Stimulated activated naive CD8-positive, alpha-beta T cell treated with anti-CD3 and anti-CD28 coated beads, Interleukin-15, amount 100 ng/mL, for 72 hours (primary cell): ENCODE results near the gene C9orf85.
"Not testable (repeated sequence)": the region's sequence is repeated elsewhere in the genome, so short reads cannot be mapped to it uniquely, and the experiment has no call there.

Experiments
- ATAC-seq: fragments of 150-1000 bp; cut with Tn5 transposase; 2 replicates; pipeline ENCODE4 v1.10.0; 2021; ENCODE audit warnings: mild to moderate bottlenecking, moderate library complexity
- DNase-seq, 2 donors: peaks; one replicate each; pipeline ENCODE4 v3.0.0; 2021 to 2022
- H3K27ac Mint-ChIP-seq, 2 donors: one replicate each; pipeline ENCODE4 v1.8.0; 2022; ENCODE audit warnings: mild to moderate bottlenecking in 2 of 2, mixed read lengths in 2 of 2, moderate library complexity in 2 of 2
- H3K27me3 Mint-ChIP-seq: one replicate; pipeline ENCODE4 v1.8.0; 2022; ENCODE audit warnings: mixed read lengths
- H3K4me1 Mint-ChIP-seq: one replicate; pipeline ENCODE4 v1.8.0; 2022; ENCODE audit warnings: mild to moderate bottlenecking, mixed read lengths
- H3K4me3 Mint-ChIP-seq, 2 donors: one replicate each; pipeline ENCODE4 v1.8.0; 2022; ENCODE audit warnings: mild to moderate bottlenecking in 2 of 2, mixed read lengths in 2 of 2, moderate library complexity in 1 of 2
- H3K9me3 Mint-ChIP-seq, 2 donors: one replicate each; pipeline ENCODE4 v1.8.0; 2022; ENCODE audit warnings: mixed read lengths in 2 of 2

Gene C9orf85

DNA sequence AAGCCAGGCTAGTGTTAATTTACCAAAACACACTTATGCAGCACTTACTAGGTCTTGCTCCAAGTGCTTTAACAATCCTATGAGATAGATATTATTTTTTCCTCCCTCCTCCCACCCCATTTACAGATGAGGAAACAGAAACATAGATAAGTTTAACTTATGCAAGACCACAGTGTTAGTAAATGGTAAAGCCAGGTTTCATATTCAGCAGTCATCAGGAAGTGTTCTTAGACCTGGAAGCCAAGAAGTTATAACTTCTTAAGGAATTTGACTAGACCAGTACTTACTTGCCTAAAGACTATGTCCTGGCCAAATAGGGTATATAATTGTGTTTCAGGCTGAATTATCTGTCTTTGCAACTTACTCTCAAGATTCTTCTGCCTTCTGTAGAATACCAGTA is 16.3 kb upstream of the C9orf85 start:
- DNase-seq = no peak
- H3K9me3 Mint-ChIP-seq = no peaks in the 10 kb centered on the region
- peak overlapping the region in 1 of 2 donors; percentile 61 for H3K27ac Mint-ChIP-seq
- no peak overlapping the region for H3K4me3 Mint-ChIP-seq
- H3K4me1 Mint-ChIP-seq = peaks cover 62% of the 10 kb centered on the region
- H3K27me3 Mint-ChIP-seq = no peaks in the 10 kb centered on the region
- no peak for ATAC-seq

DNA sequence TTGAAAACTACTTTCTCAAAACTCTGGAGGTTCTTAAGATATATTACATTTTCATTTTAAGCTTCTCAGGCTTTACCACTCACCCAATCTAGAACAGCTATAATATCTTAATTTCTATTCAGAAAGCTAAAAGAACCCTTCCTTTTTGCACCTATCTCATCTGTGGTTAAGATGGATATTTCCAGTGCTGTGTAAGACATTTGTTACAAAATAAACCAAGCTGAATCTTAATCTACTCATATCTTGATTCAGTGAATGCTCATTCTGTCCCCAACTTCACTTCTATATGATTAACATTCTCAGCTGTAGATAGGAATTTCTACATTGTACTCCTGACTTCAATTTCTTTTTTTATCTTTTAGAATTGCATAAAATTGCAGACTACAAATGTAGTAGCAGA is 15.5 kb upstream of the C9orf85 start:
- H3K9me3 Mint-ChIP-seq = no peaks in the 10 kb centered on the region
- H3K27me3 Mint-ChIP-seq = no peaks in the 10 kb centered on the region
- ATAC-seq = peak; percentile 76
- DNase-seq = no peak
- H3K4me3 Mint-ChIP-seq = no peak overlapping the region
- H3K4me1 Mint-ChIP-seq = peaks cover 70% of the 10 kb centered on the region
- H3K27ac Mint-ChIP-seq = no peak overlapping the region

DNA sequence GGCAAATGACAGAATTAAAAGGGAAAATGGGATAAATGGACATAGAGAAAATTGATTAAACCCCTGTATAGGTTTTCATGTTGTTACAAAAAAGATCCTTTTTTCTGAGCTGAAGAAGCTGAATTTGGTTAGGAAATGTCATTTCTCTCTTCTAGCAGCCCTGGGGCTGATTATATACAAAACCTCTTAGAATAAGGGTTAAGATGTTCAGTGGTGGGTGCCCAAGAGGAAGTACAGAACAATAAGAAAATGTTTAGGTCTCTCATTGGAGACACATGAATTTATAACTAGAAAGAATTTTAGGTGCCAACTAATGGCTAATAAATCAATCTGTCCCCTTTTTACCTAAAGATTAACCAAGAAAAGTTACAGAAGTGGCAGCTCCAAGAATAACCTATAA is 14.7 kb upstream of the C9orf85 start:
- Mint-ChIP-seq H3K27me3 (no peaks in the 10 kb centered on the region), H3K4me1 (peaks cover 78% of the 10 kb centered on the region), H3K27ac (peak overlapping the region in 1 of 2 donors; percentile 46), H3K4me3 (peak overlapping the region in 1 of 2 donors; percentile 55), H3K9me3 (no peaks in the 10 kb centered on the region)
- ATAC-seq = no peak
- DNase-seq = no peak

DNA sequence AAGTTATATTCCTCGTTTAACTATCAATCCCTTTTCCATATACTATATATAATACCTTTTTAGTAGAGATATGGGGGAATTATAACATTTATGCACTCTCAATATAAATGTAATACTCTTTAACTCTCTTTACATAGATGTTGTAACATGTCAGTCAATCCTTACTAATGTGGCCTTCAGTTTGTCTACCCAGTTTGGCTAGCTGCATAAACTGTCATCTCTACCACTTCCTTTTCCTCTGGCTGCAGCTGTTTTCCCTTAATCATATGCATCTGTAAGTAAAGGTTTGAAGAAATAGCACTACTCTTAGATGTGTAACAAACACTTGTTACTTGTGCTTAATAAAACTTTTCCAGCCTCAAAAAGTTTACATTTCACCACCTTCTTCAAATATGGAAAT is 13.9 kb upstream of the C9orf85 start:
- Mint-ChIP-seq H3K27ac (no peak overlapping the region), H3K27me3 (no peaks in the 10 kb centered on the region), H3K4me1 (peaks cover 85% of the 10 kb centered on the region), H3K9me3 (no peaks in the 10 kb centered on the region), H3K4me3 (peak overlapping the region; percentile 3 to 64)
- peak; percentile 85 for ATAC-seq
- no peak for DNase-seq

DNA sequence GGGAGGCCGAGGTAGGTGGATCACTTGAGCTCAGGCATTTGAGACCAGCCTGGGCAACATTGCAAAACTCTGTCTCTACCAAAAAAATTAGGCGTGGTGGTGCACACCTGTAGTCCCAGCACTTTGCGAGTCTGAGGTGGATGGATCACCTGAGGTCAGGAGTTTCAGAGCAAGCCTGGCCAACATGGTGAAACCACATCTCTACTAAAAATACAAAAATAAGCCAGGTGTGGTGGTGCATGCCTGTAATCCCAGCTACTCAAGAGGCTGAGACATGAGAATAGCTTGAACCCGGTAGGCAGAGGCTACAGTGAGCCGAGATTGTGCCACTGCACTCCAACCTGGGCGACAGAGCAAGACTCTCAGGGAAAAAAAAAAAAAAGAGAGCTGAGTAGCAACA is 12.7 kb upstream of the C9orf85 start:
- H3K9me3 Mint-ChIP-seq, H3K27ac Mint-ChIP-seq, H3K4me3 Mint-ChIP-seq: not testable (repeated sequence)

DNA sequence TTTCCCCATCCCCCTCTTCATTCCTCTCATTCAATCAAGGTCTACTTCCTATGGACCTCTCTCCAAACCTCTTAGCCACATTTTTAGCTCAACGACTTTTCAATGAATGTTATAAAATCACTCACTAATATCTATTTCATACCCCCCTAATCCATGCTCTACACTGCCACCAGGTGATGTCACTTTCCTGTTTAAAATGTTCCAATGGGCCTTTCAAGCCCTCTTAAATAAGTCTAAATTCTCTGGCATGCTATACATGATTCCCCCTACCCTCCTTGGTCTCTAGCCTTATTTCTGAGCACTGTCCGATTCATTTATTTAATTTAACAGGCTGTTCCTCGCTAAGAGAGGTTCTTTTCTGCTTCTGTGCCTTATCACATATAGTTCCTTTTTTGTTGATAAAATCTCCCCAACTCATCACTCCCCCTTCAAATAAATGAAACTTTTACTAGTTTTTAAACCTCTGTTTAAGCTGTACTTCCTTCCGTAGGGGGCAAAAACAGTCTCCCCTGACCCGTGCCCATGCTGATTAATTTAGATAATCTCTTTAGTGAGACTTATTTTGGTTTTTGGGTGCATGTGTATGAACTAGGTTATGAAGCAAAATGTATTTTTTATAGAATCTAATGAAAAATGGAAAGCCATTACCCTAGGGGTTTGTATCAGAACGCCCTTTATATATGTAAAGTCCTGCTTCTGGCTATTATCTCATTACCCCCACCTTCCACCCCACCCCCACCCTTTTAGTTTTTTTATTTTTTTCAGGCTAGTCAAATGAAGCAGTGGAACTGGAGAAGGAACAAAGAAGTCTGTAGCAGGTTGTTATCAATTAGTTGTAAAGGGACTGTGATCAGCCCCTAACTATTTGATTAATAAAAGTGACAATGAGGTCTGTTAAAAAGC is 9.5 kb upstream of the C9orf85 start:
- DNase-seq (no peak), ATAC-seq (no peak)
- peaks cover 64% of the 10 kb centered on the region for H3K4me1 Mint-ChIP-seq
- H3K9me3 Mint-ChIP-seq = no peaks in the 10 kb centered on the region
- H3K27ac Mint-ChIP-seq = peak overlapping the region in 1 of 2 donors; percentile 24
- H3K27me3 Mint-ChIP-seq = no peaks in the 10 kb centered on the region
- peak overlapping the region in 1 of 2 donors; percentile 14 for H3K4me3 Mint-ChIP-seq

More for the DNA sequence above, 12.7 kb upstream of the C9orf85 start:
- ATAC-seq, H3K27me3 Mint-ChIP-seq, DNase-seq: not testable (repeated sequence)
- peaks cover 82% of the 10 kb centered on the region for H3K4me1 Mint-ChIP-seq

DNA sequence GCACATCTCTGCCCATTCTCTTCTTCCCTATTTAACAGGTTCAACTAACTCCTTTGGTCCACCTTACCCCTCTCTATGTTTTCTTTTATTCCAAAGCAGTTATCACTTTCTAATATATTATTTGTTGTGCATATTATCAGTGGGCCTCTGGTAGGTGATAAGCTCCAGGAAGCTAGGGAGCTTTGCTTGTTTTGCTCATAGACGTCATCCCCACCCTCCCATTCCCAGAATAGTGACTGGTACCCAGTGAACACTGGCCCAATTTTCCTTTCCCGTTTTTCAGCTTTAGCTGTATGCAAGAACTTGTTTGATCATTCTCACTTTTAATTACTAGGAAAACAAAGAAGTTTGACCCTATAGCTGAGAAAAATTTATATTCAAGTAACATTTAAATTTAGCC is 7.4 kb upstream of the C9orf85 start:
- DNase-seq = no peak
- H3K27me3 Mint-ChIP-seq = no peaks in the 10 kb centered on the region
- H3K4me1 Mint-ChIP-seq = peaks cover 62% of the 10 kb centered on the region
- no peaks in the 10 kb centered on the region for H3K9me3 Mint-ChIP-seq
- no peak overlapping the region for H3K4me3 Mint-ChIP-seq
- no peak for ATAC-seq
- H3K27ac Mint-ChIP-seq = no peak overlapping the region

DNA sequence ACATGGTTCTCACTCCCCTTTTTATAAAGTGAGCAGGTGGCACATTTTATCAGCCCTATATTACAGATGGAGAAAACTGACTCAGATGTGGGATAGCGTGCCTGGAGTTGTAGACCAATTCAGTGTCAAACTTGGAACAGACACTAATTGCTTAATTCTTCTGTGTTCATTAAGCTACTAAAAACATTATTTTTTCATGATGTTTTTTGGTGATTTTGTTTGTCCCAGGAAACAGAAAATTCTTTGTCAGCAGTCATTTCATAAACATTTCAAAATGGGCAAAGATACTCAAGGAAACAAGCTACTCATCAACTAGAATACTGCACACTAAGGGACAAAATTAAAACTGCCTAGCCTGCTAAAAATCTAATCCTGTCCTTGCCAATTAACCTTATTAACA is 2.6 kb upstream of the C9orf85 start:
- ATAC-seq = no peak
- H3K4me3 Mint-ChIP-seq = peak overlapping the region; percentile 97 to 98
- H3K9me3 Mint-ChIP-seq = no peaks in the 10 kb centered on the region
- no peaks in the 10 kb centered on the region for H3K27me3 Mint-ChIP-seq
- no peak overlapping the region for H3K27ac Mint-ChIP-seq
- H3K4me1 Mint-ChIP-seq = peaks cover 58% of the 10 kb centered on the region
- DNase-seq = no peak

DNA sequence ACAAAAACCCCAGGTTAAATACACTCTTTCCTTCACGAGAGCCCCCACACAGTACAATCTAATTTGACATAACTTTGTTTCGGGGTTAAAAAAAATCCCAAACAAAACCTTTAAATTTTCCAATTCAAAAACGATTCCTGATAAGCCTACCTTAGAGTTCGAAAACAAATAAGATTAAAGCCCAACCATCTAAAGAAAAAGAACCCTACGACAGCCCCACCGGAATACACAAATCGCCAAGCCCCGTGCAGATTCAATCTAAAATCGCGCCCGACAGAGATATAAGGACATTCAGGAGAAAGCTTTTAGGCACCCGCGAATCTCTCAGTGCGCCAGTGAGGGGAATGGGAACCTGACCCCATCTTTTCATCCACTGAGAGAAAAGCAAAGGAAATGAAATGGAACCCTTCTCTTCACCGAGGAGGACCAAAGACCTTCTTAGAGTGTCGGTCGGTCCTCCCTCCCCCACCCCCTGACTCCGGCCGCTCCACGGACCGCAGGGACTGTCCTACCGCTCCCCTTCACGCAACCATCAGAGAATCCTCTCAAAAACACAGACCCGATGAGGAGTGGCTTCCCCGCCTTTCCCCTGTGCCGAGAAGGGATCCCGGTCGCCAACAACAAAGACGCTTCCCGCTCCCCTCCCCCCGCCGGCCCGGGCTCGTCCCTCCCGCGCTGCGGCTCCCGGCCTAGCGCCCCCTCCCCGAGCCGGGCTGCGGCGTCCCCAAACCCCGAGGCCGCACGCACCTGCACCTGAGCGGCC is 1.4 kb upstream of the C9orf85 start:
- Mint-ChIP-seq H3K27me3 (no peaks in the 10 kb centered on the region), H3K9me3 (no peaks in the 10 kb centered on the region), H3K4me3 (peak overlapping the region; percentile 97 to 98), H3K4me1 (peaks cover 63% of the 10 kb centered on the region), H3K27ac (peak overlapping the region; percentile 63 to 88)
- peak; percentile 38 to 45 for DNase-seq
- peak; percentile 1 for ATAC-seq

DNA sequence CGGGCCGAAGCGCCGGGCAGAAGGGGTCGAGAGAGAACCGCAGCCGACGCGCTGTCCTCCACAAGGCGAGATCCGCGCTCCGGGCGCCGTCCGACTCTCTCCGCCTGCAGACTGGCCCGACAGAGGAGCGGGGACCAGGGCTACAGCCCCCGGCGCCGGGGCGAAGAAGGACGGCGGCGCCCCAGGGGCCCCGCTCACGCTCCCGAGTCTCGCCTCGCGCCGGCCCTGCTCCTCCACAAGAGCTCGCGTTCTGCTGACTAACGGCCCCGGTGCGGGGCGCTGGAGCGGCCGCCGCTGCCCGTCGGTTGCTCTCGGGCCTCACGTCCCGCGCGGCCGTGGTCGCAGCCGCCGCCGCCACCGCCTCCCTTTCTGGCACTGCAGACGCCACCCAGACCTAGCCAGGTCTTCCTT is 784 bp upstream of the C9orf85 start:
- ATAC-seq = peak; percentile 27
- Mint-ChIP-seq H3K27me3 (no peaks in the 10 kb centered on the region), H3K27ac (peak overlapping the region; percentile 96 to 99), H3K4me1 (peaks cover 65% of the 10 kb centered on the region), H3K9me3 (no peaks in the 10 kb centered on the region), H3K4me3 (peak overlapping the region; percentile 97 to 98)
- no peak for DNase-seq

DNA sequence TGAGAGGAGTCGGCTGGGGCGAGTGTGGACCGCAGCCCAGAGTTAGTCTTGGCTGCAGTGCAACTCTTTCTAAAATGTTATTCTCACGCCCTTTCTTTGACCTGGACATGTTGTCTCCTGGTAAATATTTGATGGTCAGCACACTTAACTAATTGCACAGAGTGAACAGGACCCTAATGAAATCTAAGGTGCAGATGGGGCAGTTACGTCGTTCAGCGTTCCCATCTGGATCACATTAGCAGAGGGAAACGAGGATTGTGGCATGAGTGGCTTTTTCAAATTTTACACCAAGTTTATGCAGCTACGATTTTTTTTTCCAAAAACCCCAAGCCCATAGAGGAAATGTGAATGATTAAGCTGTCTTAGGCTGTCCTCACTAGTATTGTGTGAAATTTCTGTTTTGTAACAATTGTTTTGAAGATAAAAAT is 483 bp downstream of the C9orf85 start:
- Mint-ChIP-seq H3K27me3 (no peaks in the 10 kb centered on the region), H3K4me3 (peak overlapping the region; percentile 97 to 98), H3K4me1 (peaks cover 70% of the 10 kb centered on the region), H3K9me3 (no peaks in the 10 kb centered on the region), H3K27ac (peak overlapping the region; percentile 96 to 99)
- DNase-seq (no peak), ATAC-seq (no peak)

DNA sequence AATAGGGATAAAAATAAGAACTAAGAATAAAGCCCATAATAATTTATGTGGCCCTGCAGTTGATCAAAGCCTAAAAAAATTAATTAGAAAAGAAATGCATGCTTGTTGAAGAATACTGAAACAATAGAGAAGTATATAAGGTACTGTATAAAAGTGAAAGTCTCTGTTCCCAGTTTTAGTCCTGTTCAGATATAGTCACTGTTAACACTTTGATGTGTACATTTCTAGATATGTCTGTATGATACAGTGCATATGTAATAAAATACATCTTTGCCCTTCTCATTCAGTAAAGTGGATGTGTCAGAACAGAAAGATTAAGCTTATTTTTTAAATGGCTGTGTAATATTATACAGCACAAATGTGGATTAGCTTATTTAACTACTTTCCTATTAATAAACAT is 4.1 kb downstream of the C9orf85 start:
- H3K27ac Mint-ChIP-seq = no peak overlapping the region
- ATAC-seq (no peak), DNase-seq (no peak)
- H3K9me3 Mint-ChIP-seq = no peaks in the 10 kb centered on the region
- no peak overlapping the region for H3K4me3 Mint-ChIP-seq
- H3K4me1 Mint-ChIP-seq = peaks cover 54% of the 10 kb centered on the region
- no peaks in the 10 kb centered on the region for H3K27me3 Mint-ChIP-seq

DNA sequence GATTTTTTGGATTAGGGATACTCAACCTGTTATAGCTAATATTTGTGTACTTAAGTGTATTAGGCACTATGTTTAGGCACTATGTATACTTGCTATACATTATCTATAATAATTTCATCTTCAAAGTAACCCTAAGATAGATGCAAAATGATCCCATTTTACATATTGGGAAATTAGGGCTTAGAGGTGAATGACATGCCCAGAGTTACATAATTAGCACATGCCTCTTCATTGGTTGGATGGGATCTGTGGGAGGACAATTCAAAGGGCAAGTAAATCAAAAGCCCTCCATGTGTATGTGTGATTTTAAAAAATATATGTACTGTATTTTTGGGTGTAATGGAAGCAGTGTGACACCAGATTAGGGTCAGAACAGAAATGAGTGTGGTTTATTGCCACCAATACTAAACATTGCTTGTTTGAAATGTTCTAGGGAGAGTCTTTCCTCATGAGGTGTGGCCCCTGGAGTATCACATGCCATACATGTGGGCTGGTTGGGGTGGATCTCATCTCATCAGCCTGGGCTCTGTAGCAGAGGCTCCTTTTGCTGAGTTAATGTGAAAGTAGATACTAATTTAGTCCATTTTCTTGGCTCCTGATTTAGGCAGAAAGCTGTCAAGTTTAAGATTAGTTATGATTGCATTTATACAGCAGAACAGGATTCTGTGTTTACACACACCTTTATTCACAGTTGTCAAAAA is 5.5 kb downstream of the C9orf85 start:
- Mint-ChIP-seq H3K27ac (peak overlapping the region in 1 of 2 donors; percentile 40), H3K4me3 (no peak overlapping the region), H3K9me3 (no peaks in the 10 kb centered on the region), H3K4me1 (peaks cover 48% of the 10 kb centered on the region), H3K27me3 (no peaks in the 10 kb centered on the region)
- ATAC-seq = peak; percentile 97
- DNase-seq = peak in 1 of 2 donors; percentile 41

DNA sequence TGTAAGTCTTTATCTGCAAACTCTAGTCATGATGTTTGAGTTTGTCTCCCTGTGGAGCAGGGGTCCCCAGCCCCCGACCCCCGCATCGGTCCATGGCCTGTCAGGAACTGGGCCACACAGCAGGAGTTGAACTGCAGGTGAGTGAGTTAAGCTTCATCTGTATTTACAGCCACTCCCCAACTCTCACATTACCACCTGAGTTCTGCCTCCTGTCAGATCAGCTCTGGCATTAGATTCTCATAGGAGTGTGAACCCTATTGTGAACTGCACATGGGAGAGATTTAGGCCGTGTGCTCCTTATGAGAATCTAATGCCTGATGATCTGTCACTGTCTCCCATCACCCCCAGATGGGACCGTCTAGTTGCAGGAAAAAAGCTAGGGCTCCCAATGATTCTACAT is 7.0 kb downstream of the C9orf85 start:
- DNase-seq = no peak
- Mint-ChIP-seq H3K27ac (no peak overlapping the region), H3K9me3 (no peaks in the 10 kb centered on the region), H3K27me3 (no peaks in the 10 kb centered on the region), H3K4me3 (no peak overlapping the region), H3K4me1 (peaks cover 36% of the 10 kb centered on the region)
- ATAC-seq = no peak

DNA sequence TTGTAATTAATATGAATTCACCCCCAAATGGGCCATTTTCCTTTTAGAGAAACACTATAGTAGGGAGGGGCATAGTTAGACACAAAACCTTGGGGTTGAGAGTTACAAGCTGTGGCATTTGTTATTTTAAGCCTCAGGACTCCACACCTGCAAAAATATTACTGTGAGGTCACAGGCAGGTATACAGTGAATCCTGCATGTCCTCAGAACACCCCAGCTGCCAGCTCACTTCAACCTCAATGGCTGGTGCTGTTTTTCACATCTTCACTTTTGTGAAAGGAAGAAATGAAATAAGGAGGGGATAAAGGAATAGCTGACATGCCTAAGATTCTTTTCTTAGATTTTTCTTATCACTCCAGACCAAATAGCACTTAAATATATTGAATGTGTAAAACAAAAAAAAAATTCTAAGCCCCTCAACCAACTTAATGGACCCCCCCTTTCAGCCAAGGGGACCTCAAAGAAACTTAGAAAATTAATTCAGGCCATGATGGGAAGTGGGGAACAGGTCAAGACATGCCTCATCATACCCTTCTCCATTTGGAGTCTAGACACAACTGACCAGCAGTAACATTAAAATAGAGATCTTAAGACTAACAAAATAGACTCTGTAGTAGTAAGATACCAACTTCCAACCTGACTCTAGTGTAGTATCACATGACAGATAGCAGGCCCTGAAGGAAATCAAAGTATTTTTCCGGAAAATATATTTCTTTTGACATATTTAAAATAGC is 9.2 kb downstream of the C9orf85 start:
- peaks cover 24% of the 10 kb centered on the region for H3K4me1 Mint-ChIP-seq
- ATAC-seq (no peak), DNase-seq (no peak)
- H3K27ac Mint-ChIP-seq = no peak overlapping the region
- H3K27me3 Mint-ChIP-seq = no peaks in the 10 kb centered on the region
- H3K4me3 Mint-ChIP-seq = no peak overlapping the region
- no peaks in the 10 kb centered on the region for H3K9me3 Mint-ChIP-seq
